Lung (tissue), 12 donors: ENCODE results near the gene ASCL3. TPM values are rescaled to one million over a fixed set of nuclear protein-coding genes. Genes with fewer than 3 reads are reported as not detected.

ENCODE experiments used
- ATAC-seq: fragments of 200-7000 bp; cut with Tn5 transposase; one replicate; pipeline ENCODE4 v1.9.1; 2020; ENCODE audit warnings: moderate number of reproducible peaks; ENCODE audit not compliant: insufficient read depth, low FRiP score
- DNase-seq, 3 donors: peaks; one replicate each; pipeline ENCODE4 v3.0.0-alpha.2; 2013 to 2017
- H3K27ac ChIP-seq, 2 donors: one replicate each; pipeline ENCODE4 v1.5.1; 2013; ENCODE audit warnings: mild to moderate bottlenecking in 2 of 2, moderate library complexity in 2 of 2, control low read depth in 1 of 2, inconsistent platforms in 1 of 2, low read depth in 1 of 2, low read length in 1 of 2
- H3K27me3 ChIP-seq, 3 donors: one replicate each; pipeline ENCODE4 v1.5.1; 2013; ENCODE audit warnings: low read length in 2 of 3; ENCODE audit not compliant: control insufficient read depth in 3 of 3, insufficient read depth in 3 of 3
- H3K36me3 ChIP-seq, 4 donors: one replicate each; pipeline ENCODE4 v1.5.1; 2013; ENCODE audit warnings: low read length in 4 of 4, mild to moderate bottlenecking in 1 of 4, moderate library complexity in 1 of 4; ENCODE audit not compliant: control insufficient read depth in 4 of 4, insufficient read depth in 4 of 4
- H3K4me1 ChIP-seq, 5 donors: one replicate each; pipeline ENCODE4 v1.5.1; 2013; ENCODE audit warnings: low read length in 5 of 5, mild to moderate bottlenecking in 2 of 5, moderate library complexity in 1 of 5; ENCODE audit not compliant: control insufficient read depth in 5 of 5, insufficient read depth in 5 of 5
- H3K4me3 ChIP-seq: one replicate; pipeline ENCODE4 v1.5.1; 2013; ENCODE audit warnings: mild to moderate bottlenecking, control low read depth, moderate library complexity
- H3K9ac ChIP-seq, 2 donors: one replicate each; pipeline ENCODE4 v1.5.1; 2013; ENCODE audit warnings: low read length in 2 of 2, control low read depth in 1 of 2; ENCODE audit not compliant: insufficient read depth in 1 of 2
- H3K9me3 ChIP-seq, 4 donors: one replicate each; pipeline ENCODE4 v1.5.1; 2013; ENCODE audit warnings: low read length in 3 of 4, mild to moderate bottlenecking in 1 of 4, moderate library complexity in 1 of 4; ENCODE audit not compliant: control insufficient read depth in 4 of 4, insufficient read depth in 3 of 4
- WGBS, 2 donors: extraction: QIAGEN DNeasy Blood & Tissue Kit; methylation state at CpG; one replicate each; pipeline ENCODE4 v1.1.7; 2013; 5-methylcytosine and 5-hydroxymethylcytosine counted together
- polyA plus RNA-seq, 2 donors: library from polyadenylated mRNA; stranded (reverse); fragments of 200-250 nt; gene quantifications; one replicate each; pipeline ENCODE4 v1.2.1, GENCODE V29; 2013
- total RNA-seq, 2 donors: library from RNA; depleted of rRNA in 1 of 2; stranded (reverse); fragments of >200 nt in 1 of 2; gene quantifications; one replicate each; pipeline ENCODE4 v1.2.1, GENCODE V29; 2014 to 2021
- TF ChIP-seq, protein P1 (sequence below): IDR thresholded peaks from 2 replicates; pipeline ENCODE4 v1.5.1; 2012; ENCODE audit warnings: mild to moderate bottlenecking; ENCODE audit errors: control extremely low read depth, extremely low read depth
- donor health status: control.
- donor health status: control.
- donor health status: Bipolar disorder and iron deficiency.
- donor health status: healthy.
- donor health status: DM: yes; HTN: yes; CAD: no.

ASCL3 gene
- total and polyA plus RNA-seq, 4 donors: not detected

DNA sequence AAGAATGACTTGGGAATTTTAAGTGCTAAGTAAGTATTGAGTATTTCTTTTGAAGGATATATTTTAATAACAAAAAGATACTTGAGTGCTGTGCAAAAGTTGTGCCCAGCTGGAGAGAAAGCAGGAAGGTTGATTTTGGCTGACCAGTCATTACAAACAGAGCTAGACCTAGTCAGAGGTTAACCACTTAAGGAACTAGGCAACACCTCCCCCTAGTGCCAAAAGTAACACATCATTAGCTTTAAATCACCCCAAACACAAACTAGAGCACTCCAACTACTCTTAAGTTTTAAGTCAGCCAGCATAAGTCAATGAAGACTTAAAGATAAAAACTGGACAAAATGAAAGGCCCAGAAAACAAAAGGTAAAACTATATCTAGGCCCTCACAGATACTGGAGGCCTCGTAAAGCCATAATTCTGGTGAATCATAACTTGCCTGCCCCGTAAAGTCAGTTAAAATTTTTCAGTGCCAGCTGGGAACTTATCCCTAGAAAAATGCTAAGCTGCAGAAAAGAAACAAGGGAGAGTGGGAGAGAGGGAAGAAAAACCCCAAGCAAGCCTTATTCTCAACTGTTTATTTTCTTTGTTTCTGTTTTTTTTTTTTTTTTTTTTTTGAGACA is 16.8 kb upstream of the ASCL3 start:
- Histone ChIP-seq H3K27me3 (no peaks in the 10 kb centered on the region), H3K36me3 (peaks cover 7 to 9% (median 8%) of the 10 kb centered on the region in 4 donors), H3K27ac (no peak overlapping the region), H3K9ac (peak overlapping the region in 1 of 2 donors; percentile 44), H3K4me1 (peaks cover 0 to 18% (median 8%) of the 10 kb centered on the region in 5 donors), H3K4me3 (no peak overlapping the region), H3K9me3 (no peaks in the 10 kb centered on the region)
- ATAC-seq (no peak), DNase-seq (peak; percentile 48 to 83 (median 77))
- TF ChIP-seq, protein P1, sequence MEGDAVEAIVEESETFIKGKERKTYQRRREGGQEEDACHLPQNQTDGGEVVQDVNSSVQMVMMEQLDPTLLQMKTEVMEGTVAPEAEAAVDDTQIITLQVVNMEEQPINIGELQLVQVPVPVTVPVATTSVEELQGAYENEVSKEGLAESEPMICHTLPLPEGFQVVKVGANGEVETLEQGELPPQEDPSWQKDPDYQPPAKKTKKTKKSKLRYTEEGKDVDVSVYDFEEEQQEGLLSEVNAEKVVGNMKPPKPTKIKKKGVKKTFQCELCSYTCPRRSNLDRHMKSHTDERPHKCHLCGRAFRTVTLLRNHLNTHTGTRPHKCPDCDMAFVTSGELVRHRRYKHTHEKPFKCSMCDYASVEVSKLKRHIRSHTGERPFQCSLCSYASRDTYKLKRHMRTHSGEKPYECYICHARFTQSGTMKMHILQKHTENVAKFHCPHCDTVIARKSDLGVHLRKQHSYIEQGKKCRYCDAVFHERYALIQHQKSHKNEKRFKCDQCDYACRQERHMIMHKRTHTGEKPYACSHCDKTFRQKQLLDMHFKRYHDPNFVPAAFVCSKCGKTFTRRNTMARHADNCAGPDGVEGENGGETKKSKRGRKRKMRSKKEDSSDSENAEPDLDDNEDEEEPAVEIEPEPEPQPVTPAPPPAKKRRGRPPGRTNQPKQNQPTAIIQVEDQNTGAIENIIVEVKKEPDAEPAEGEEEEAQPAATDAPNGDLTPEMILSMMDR: peak; percentile 36
- 42 to 63% methylated on average over 2 of the region's 2 CpGs for WGBS, 2 donors

DNA sequence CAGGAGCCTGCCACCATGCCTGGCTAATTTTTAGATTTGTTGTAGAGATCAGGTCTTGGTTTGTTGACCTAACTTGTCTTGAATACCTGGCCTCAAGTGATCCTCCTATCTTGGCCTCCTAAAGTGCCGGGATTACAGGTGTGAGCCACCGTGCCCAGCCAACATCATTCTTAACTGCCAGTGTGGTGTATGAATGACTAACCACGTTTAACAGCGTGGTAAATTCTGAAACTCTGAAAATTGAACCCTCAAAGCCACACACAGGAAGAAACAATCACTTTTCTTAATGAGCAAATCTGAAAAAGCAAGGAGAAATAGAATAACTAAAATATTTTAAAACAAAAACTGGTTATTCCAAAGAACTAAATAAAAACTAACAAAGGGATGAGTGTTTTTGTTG is 14.0 kb upstream of the ASCL3 start:
- no peaks in the 10 kb centered on the region for H3K27me3 ChIP-seq
- ATAC-seq: no peak
- no peaks in the 10 kb centered on the region for H3K9me3 ChIP-seq
- H3K27ac ChIP-seq: no peak overlapping the region
- TF ChIP-seq, protein P1: no peak
- H3K36me3 ChIP-seq: peaks cover 13 to 20% (median 16%) of the 10 kb centered on the region in 4 donors
- WGBS, 2 donors: 77 to 78% methylated on average over 4 of the region's 4 CpGs
- H3K4me3 ChIP-seq: no peak overlapping the region
- no peak overlapping the region for H3K9ac ChIP-seq
- peaks cover 0 to 10% (median 0%) of the 10 kb centered on the region in 5 donors for H3K4me1 ChIP-seq
- DNase-seq: no peak

DNA sequence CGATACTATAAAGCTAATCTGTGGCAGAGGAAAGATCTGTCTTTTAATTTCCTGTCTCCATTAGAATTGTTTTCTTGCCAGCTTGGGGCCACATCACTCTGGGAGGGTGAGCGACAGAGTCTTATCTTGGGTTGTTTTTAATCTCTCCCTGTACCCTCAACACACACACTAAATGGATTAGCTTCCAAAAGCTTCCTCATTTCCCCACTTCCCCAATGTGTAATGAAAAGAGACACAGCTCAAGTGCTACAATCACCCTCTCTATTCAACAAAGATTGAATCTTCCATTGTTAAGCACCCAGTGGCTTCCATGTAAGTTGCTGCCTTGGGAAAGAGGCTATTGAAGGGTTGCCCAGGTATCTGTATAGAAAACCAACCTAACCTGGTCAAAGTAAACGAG is 6.1 kb upstream of the ASCL3 start:
- no peaks in the 10 kb centered on the region for H3K9me3 ChIP-seq
- H3K36me3 ChIP-seq: peaks cover 15 to 30% (median 20%) of the 10 kb centered on the region in 4 donors
- no peaks in the 10 kb centered on the region for H3K27me3 ChIP-seq
- no peak overlapping the region for H3K4me3 ChIP-seq
- 27 to 55% methylated on average over 3 of the region's 3 CpGs for WGBS, 2 donors
- TF ChIP-seq, protein P1: no peak
- H3K27ac ChIP-seq: no peak overlapping the region
- DNase-seq: no peak
- ATAC-seq: no peak
- no peak overlapping the region for H3K9ac ChIP-seq
- H3K4me1 ChIP-seq: no peaks in the 10 kb centered on the region
